ENCODE data around the gene CGRRF1. TPM values are rescaled to one million over a fixed set of nuclear protein-coding genes. Genes with fewer than 3 reads are reported as not detected.

CGRRF1 gene
- total and polyA plus RNA-seq, 9 of the 15 experiments (the other 6 are each of a cell fraction or from before 2014, with no cell fraction given): 2.8 to 15.8 (median 4.6) TPM

GRCh38 chr14:54497224-54497623, 12.5 kb upstream of the CGRRF1 start (continued):
- TF ChIP-seq MGA (IDR thresholded peaks at IDR 0.05): peak; percentile 59
- no peak for TF ChIP-seq ZNF133 (CRISPR knock-in tag; IDR thresholded peaks at IDR 0.05)
- no peak for TF ChIP-seq HDAC8 (tag; IDR thresholded peaks at IDR 0.05)

Data from K562 (cell line).